NB4 (cell line): ENCODE data around the gene MRPL54.

Experiments used
- MYC ChIP-seq: IDR thresholded peaks from 2 replicates; pipeline ENCODE4 v1.6.1; 2011; ENCODE audit warnings: low read depth, low read length
- POLR2A ChIP-seq: IDR thresholded peaks from 2 replicates; pipeline ENCODE4 v1.6.1; 2011; ENCODE audit warnings: mild to moderate bottlenecking; ENCODE audit not compliant: insufficient read length; ENCODE audit errors: extremely low read depth
- TF ChIP-seq, protein P1 (sequence below): IDR thresholded peaks from one replicate; pipeline ENCODE4 v1.5.1; 2012; ENCODE audit warnings: low read depth, low read length

DNA sequence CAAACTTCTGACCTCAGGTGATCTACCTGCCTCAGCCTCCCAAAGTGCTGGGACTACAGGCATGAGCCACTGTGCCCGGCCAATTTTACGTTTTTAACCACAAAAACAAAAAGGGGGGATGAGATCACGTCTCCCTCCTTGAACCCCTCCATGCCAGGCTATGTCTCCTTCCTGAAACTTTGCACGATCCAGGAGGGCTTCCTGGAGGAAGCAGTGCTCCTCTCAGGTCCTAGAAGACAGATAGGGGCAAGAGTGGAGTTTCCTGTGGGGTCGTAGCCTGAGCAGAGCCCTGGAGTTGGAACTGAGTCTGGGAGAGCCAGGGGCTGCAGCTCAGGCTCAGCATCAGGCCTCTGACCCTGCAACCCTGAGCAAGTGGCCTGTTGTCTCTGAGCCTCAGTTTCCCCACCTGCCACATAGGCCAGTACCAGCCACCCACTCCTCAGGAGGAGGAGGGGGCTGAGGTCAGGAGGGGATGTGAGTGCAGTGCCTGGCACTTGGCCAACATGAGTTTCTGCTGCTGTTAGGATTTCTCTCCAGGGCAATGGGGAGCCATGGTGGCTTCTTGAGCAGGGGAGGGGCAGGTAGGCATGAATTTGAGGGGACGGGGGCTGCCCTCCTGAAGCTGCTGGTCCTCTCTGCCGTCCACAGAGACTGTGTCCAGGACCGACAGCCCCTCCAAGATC is 17.0 kb upstream of the MRPL54 start:
- TF ChIP-seq, protein P1, sequence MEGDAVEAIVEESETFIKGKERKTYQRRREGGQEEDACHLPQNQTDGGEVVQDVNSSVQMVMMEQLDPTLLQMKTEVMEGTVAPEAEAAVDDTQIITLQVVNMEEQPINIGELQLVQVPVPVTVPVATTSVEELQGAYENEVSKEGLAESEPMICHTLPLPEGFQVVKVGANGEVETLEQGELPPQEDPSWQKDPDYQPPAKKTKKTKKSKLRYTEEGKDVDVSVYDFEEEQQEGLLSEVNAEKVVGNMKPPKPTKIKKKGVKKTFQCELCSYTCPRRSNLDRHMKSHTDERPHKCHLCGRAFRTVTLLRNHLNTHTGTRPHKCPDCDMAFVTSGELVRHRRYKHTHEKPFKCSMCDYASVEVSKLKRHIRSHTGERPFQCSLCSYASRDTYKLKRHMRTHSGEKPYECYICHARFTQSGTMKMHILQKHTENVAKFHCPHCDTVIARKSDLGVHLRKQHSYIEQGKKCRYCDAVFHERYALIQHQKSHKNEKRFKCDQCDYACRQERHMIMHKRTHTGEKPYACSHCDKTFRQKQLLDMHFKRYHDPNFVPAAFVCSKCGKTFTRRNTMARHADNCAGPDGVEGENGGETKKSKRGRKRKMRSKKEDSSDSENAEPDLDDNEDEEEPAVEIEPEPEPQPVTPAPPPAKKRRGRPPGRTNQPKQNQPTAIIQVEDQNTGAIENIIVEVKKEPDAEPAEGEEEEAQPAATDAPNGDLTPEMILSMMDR = no peak
- TF ChIP-seq POLR2A = no peak
- no peak for TF ChIP-seq MYC
